ENCODE results near the gene NDST3.

NDST3 gene

GRCh38 chr4:118046323-118046722 is 12.0 kb downstream of the NDST3 start:
- no peak overlapping the region for H3K4me3 ChIP-seq
- no peak overlapping the region for H3K27ac ChIP-seq
- DNase-seq (ENCODE audit: low read depth, low spot score) = no peak
- H3K9ac ChIP-seq (ENCODE audit: insufficient read length) = no peak overlapping the region
- TF ChIP-seq EZH2 (IDR thresholded peaks at IDR 0.05) (no peak), POLR2AphosphoS5 (IDR thresholded peaks at IDR 0.05; ENCODE audit: borderline replicate concordance, low read depth, low read length) (no peak), FOXP2 (optimal IDR thresholded peaks at IDR 0.05; ENCODE audit: control extremely low read depth, extremely low read length, insufficient read depth) (no peak)
- no peaks in the 10 kb centered on the region for H3K36me3 ChIP-seq (ENCODE audit: insufficient read depth, low read length)
- no peaks in the 10 kb centered on the region for H3K9me3 ChIP-seq (ENCODE audit: low read depth, low read length)

- Histone ChIP-seq H3K9ac (ENCODE audit: insufficient read length) (no peak overlapping the region), H3K36me3 (ENCODE audit: insufficient read depth, low read length) (no peaks in the 10 kb centered on the region), H3K9me3 (ENCODE audit: low read depth, low read length) (no peaks in the 10 kb centered on the region), H3K4me3 (no peak overlapping the region), H3K27ac (no peak overlapping the region)
- TF ChIP-seq POLR2AphosphoS5 (IDR thresholded peaks at IDR 0.05; ENCODE audit: borderline replicate concordance, low read depth, low read length) (no peak), EZH2 (IDR thresholded peaks at IDR 0.05) (no peak), FOXP2 (optimal IDR thresholded peaks at IDR 0.05; ENCODE audit: control extremely low read depth, extremely low read length, insufficient read depth) (no peak)
- DNase-seq (ENCODE audit: low read depth, low spot score) = no peak
Observed at GRCh38 chr4:118047043-118047442, 12.8 kb downstream of the NDST3 start.

DNA sequence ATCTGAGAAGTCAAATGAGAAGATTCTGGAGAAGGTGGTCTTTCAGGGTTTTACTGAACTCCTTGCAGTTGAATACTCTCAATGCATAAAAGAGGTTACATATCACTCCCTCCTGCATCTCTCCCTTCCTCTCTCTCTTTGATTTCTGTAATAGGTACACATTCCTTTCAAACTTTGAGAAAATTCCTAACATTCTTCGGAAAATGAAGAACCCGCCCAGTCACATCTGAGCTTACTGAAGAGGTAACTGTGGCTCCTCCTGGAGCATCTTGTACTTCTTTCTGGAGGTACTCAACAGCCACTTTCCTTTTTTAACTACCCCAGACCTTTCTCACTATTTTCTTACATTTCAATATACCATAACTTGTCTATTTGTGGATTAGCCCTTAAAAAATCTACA is 24.7 kb downstream of the NDST3 start:
- TF ChIP-seq POLR2AphosphoS5 (IDR thresholded peaks at IDR 0.05; ENCODE audit: borderline replicate concordance, low read depth, low read length) (no peak), EZH2 (IDR thresholded peaks at IDR 0.05) (no peak), FOXP2 (optimal IDR thresholded peaks at IDR 0.05; ENCODE audit: control extremely low read depth, extremely low read length, insufficient read depth) (no peak)
- H3K9ac ChIP-seq (ENCODE audit: insufficient read length) = no peak overlapping the region
- no peaks in the 10 kb centered on the region for H3K36me3 ChIP-seq (ENCODE audit: insufficient read depth, low read length)
- H3K27ac ChIP-seq = no peak overlapping the region
- H3K9me3 ChIP-seq (ENCODE audit: low read depth, low read length) = no peaks in the 10 kb centered on the region
- no peak for DNase-seq (ENCODE audit: low read depth, low spot score)
- no peak overlapping the region for H3K4me3 ChIP-seq

DNA sequence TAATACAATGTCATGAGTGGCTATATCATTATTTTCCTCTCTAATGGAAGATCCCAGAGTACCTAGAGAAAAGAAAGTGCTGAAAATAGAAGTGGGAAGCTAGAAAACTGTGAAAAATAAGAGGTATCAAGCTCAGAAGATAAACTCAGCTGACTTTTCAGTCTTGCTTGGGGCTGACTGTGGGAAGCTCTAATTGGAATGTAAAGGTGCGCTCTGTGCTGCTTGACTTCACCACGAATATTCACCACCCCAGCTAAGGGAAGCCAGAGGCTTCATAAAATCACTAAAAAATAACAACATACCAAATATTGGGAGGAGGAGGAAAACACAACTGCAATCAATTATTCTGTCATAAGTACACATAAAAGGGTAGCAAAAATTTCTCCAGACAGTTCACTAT is 25.1 kb downstream of the NDST3 start:
- Histone ChIP-seq H3K9me3 (ENCODE audit: low read depth, low read length) (no peaks in the 10 kb centered on the region), H3K4me3 (no peak overlapping the region), H3K27ac (no peak overlapping the region), H3K9ac (ENCODE audit: insufficient read length) (no peak overlapping the region), H3K36me3 (ENCODE audit: insufficient read depth, low read length) (no peaks in the 10 kb centered on the region)
- no peak for TF ChIP-seq POLR2AphosphoS5 (IDR thresholded peaks at IDR 0.05; ENCODE audit: borderline replicate concordance, low read depth, low read length)
- no peak for TF ChIP-seq FOXP2 (optimal IDR thresholded peaks at IDR 0.05; ENCODE audit: control extremely low read depth, extremely low read length, insufficient read depth)
- TF ChIP-seq EZH2 (IDR thresholded peaks at IDR 0.05) = no peak
- no peak for DNase-seq (ENCODE audit: low read depth, low spot score)

DNA sequence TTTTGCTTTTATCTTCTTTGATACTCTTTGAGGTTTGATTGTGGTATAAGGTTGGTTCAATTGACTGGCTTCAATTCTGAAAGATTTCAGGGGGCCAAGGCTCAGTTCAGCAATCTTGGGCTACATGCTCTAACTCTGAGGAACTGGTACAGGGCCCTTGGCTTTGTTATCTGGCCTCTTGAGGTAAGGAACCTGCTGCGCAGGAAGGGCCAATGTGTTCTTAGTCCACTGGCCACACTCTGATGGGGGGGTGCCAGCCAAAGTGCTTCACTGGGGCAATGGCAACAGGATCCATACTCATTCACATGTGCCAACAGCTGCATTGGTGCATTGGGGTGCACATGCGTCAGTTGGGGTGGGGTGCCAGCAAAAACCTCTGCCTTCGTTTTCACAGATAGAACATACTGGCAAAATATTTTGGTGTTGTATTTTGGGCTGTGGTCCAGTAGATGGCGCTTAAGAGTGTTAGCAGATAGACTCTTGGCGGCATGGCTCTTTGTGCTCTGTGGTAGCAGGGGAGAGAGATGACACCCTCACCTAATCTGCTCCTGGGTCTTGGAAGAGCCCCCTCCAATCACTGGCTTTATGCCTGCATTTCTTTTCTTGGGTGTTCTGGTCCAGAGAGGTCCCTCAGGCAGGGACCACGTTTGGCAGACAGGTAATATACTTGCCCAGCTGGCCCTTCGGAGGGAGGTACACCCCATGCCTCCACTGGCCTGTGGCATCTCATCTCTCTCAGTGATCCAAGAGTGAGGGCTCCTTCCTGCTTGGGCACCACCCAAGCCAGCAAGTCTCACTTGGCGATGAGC is 42.9 kb downstream of the NDST3 start:
- no peak overlapping the region for H3K4me3 ChIP-seq
- H3K9me3 ChIP-seq (ENCODE audit: low read depth, low read length) = no peaks in the 10 kb centered on the region
- no peak for DNase-seq (ENCODE audit: low read depth, low spot score)
- no peak for TF ChIP-seq FOXP2 (optimal IDR thresholded peaks at IDR 0.05; ENCODE audit: control extremely low read depth, extremely low read length, insufficient read depth)
- TF ChIP-seq POLR2AphosphoS5 (IDR thresholded peaks at IDR 0.05; ENCODE audit: borderline replicate concordance, low read depth, low read length) = no peak
- no peak for TF ChIP-seq EZH2 (IDR thresholded peaks at IDR 0.05)
- H3K27ac ChIP-seq = no peak overlapping the region
- H3K9ac ChIP-seq (ENCODE audit: insufficient read length) = no peak overlapping the region
- H3K36me3 ChIP-seq (ENCODE audit: insufficient read depth, low read length) = no peaks in the 10 kb centered on the region

- Histone ChIP-seq H3K9me3 (ENCODE audit: low read depth, low read length) (no peaks in the 10 kb centered on the region), H3K36me3 (ENCODE audit: insufficient read depth, low read length) (no peaks in the 10 kb centered on the region), H3K9ac (ENCODE audit: insufficient read length) (no peak overlapping the region), H3K4me3 (no peak overlapping the region), H3K27ac (no peak overlapping the region)
- TF ChIP-seq EZH2 (IDR thresholded peaks at IDR 0.05) (no peak), FOXP2 (optimal IDR thresholded peaks at IDR 0.05; ENCODE audit: control extremely low read depth, extremely low read length, insufficient read depth) (no peak), POLR2AphosphoS5 (IDR thresholded peaks at IDR 0.05; ENCODE audit: borderline replicate concordance, low read depth, low read length) (no peak)
- DNase-seq (ENCODE audit: low read depth, low spot score) = no peak
Observed at GRCh38 chr4:118077767-118078105, 43.5 kb downstream of the NDST3 start.

GRCh38 chr4:118081434-118081833 is 47.1 kb downstream of the NDST3 start:
- no peaks in the 10 kb centered on the region for H3K36me3 ChIP-seq (ENCODE audit: insufficient read depth, low read length)
- no peaks in the 10 kb centered on the region for H3K9me3 ChIP-seq (ENCODE audit: low read depth, low read length)
- no peak for DNase-seq (ENCODE audit: low read depth, low spot score)
- H3K4me3 ChIP-seq = no peak overlapping the region
- TF ChIP-seq EZH2 (IDR thresholded peaks at IDR 0.05) (no peak), POLR2AphosphoS5 (IDR thresholded peaks at IDR 0.05; ENCODE audit: borderline replicate concordance, low read depth, low read length) (no peak; the same call in 1 of the 2 replicates), FOXP2 (optimal IDR thresholded peaks at IDR 0.05; ENCODE audit: control extremely low read depth, extremely low read length, insufficient read depth) (no peak)
- H3K9ac ChIP-seq (ENCODE audit: insufficient read length) = no peak overlapping the region
- H3K27ac ChIP-seq = no peak overlapping the region

- H3K27ac ChIP-seq = no peak overlapping the region
- TF ChIP-seq POLR2AphosphoS5 (IDR thresholded peaks at IDR 0.05; ENCODE audit: borderline replicate concordance, low read depth, low read length) (no peak), EZH2 (IDR thresholded peaks at IDR 0.05) (no peak), FOXP2 (optimal IDR thresholded peaks at IDR 0.05; ENCODE audit: control extremely low read depth, extremely low read length, insufficient read depth) (no peak)
- no peak for DNase-seq (ENCODE audit: low read depth, low spot score)
- H3K9ac ChIP-seq (ENCODE audit: insufficient read length) = no peak overlapping the region
- H3K9me3 ChIP-seq (ENCODE audit: low read depth, low read length) = no peaks in the 10 kb centered on the region
- H3K36me3 ChIP-seq (ENCODE audit: insufficient read depth, low read length) = no peaks in the 10 kb centered on the region
- no peak overlapping the region for H3K4me3 ChIP-seq
Observed at GRCh38 chr4:118082182-118082581, 47.9 kb downstream of the NDST3 start.

DNA sequence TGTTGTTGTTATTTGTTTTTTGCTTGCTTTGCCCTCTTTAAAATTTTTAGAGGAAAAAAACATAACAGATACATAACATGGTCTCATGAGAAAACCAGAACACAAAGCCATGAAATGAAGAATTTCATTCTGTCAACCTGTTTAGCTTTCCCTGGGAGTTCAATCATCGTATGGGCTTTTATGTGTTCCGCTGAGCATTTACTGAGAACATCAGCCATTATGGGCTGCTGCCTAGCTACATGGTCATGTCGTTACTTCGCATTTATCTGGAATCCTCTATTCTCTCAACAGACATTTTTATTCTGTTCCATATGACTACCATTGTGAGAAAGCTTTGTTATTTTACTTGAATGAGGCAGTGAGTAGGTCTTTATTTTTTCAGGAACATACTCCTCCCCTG is 51.4 kb downstream of the NDST3 start:
- TF ChIP-seq FOXP2 (optimal IDR thresholded peaks at IDR 0.05; ENCODE audit: control extremely low read depth, extremely low read length, insufficient read depth) (no peak), POLR2AphosphoS5 (IDR thresholded peaks at IDR 0.05; ENCODE audit: borderline replicate concordance, low read depth, low read length) (no peak), EZH2 (IDR thresholded peaks at IDR 0.05) (no peak)
- H3K4me3 ChIP-seq = no peak overlapping the region
- no peak overlapping the region for H3K9ac ChIP-seq (ENCODE audit: insufficient read length)
- no peak for DNase-seq (ENCODE audit: low read depth, low spot score)
- H3K36me3 ChIP-seq (ENCODE audit: insufficient read depth, low read length) = no peaks in the 10 kb centered on the region
- H3K27ac ChIP-seq = no peak overlapping the region
- no peaks in the 10 kb centered on the region for H3K9me3 ChIP-seq (ENCODE audit: low read depth, low read length)
